CD14-positive monocyte (primary cell): ENCODE data around the gene CKAP5. TPM values are rescaled to one million over a fixed set of nuclear protein-coding genes. Genes with fewer than 3 reads are reported as not detected.

Source experiments
- DNase-seq, 3 donors: peaks; one replicate each; pipeline ENCODE4 v3.0.0-alpha.2; 2011 to 2022
- H2AFZ ChIP-seq: 2 replicates; pipeline ENCODE4 v1.6.0; 2012; ENCODE audit warnings: mild to moderate bottlenecking, low read depth, low read length, inconsistent platforms; ENCODE audit not compliant: insufficient read depth, poor library complexity, severe bottlenecking
- H3K27ac ChIP-seq, 2 donors: 1 replicate in 1 of 2; 2 replicates in 1 of 2; pipeline ENCODE4 v1.5.1; 2012 to 2013; ENCODE audit warnings: low read length in 2 of 2, control low read depth in 1 of 2, inconsistent platforms in 1 of 2, low read depth in 1 of 2, mild to moderate bottlenecking in 1 of 2
- H3K27me3 ChIP-seq, 2 donors: one replicate each; pipeline versions ENCODE4 v1.6.0 to v1.6.1; 2011 to 2013; ENCODE audit warnings: low read length in 2 of 2; ENCODE audit not compliant: control insufficient read depth in 2 of 2, insufficient read depth in 2 of 2
- H3K36me3 ChIP-seq, 2 donors: replicated peaks in 1 of 2; 1 replicate in 1 of 2; 2 replicates in 1 of 2; pipeline versions ENCODE4 v1.5.1 to v1.6.1; 2012 to 2013; ENCODE audit warnings: low read length in 2 of 2, control low read depth in 1 of 2, inconsistent platforms in 1 of 2, mild to moderate bottlenecking in 1 of 2; ENCODE audit not compliant: insufficient read depth in 2 of 2, control insufficient read depth in 1 of 2
- H3K4me1 ChIP-seq, 2 donors: 1 replicate in 1 of 2; 2 replicates in 1 of 2; pipeline versions ENCODE4 v1.5.1 to v1.6.1; 2012 to 2013; ENCODE audit warnings: low read length in 2 of 2, control low read depth in 1 of 2, inconsistent platforms in 1 of 2, mild to moderate bottlenecking in 1 of 2, moderate library complexity in 1 of 2; ENCODE audit not compliant: insufficient read depth in 2 of 2, control insufficient read depth in 1 of 2
- H3K4me2 ChIP-seq: replicated peaks from 2 replicates; pipeline ENCODE3; 2012; ENCODE audit warnings: low read length, moderate library complexity, mild to moderate bottlenecking; ENCODE audit not compliant: poor library complexity, severe bottlenecking; ENCODE audit errors: extremely low read depth
- H3K4me3 ChIP-seq, 3 experiments: fragments of 200-600 bp in 1 of 3; sonication (generic) in 1 of 3; replicated peaks in 1 of 3; 1 replicate in 2 of 3; 2 replicates in 1 of 3; pipeline ENCODE4 v1.5.1; 2011 to 2013; ENCODE audit warnings: low read length in 3 of 3, mild to moderate bottlenecking in 3 of 3, control low read depth in 2 of 3, low read depth in 2 of 3, inconsistent platforms in 1 of 3, moderate library complexity in 1 of 3
- H3K79me2 ChIP-seq: 2 replicates; pipeline ENCODE4 v1.6.0; 2012; ENCODE audit warnings: mild to moderate bottlenecking, control low read depth, inconsistent platforms, low read length, moderate library complexity; ENCODE audit not compliant: insufficient read depth
- H3K9ac ChIP-seq: 2 replicates; pipeline ENCODE4 v1.6.0; 2017; ENCODE audit warnings: low read length, mild to moderate bottlenecking; ENCODE audit not compliant: insufficient read depth, poor library complexity, severe bottlenecking
- H3K9me3 ChIP-seq, 2 donors: replicated peaks in 1 of 2; 1 replicate in 1 of 2; 2 replicates in 1 of 2; pipeline versions ENCODE4 v1.5.1 to v1.6.1; 2012 to 2013; ENCODE audit warnings: low read length in 2 of 2, control low read depth in 1 of 2; ENCODE audit not compliant: control insufficient read depth in 1 of 2, insufficient read depth in 1 of 2
- H4K20me1 ChIP-seq: 2 replicates; pipeline ENCODE4 v1.6.0; 2012; ENCODE audit warnings: mild to moderate bottlenecking, low read length, control low read depth, moderate library complexity; ENCODE audit not compliant: insufficient read depth
- H3K27ac Mint-ChIP-seq, 7 donors: one replicate each; pipeline ENCODE4 v1.8.0; 2020; ENCODE audit warnings: mild to moderate bottlenecking in 7 of 7, mixed read lengths in 7 of 7, moderate library complexity in 6 of 7, inconsistent platforms in 2 of 7
- H3K27me3 Mint-ChIP-seq, 3 donors: one replicate each; pipeline ENCODE4 v1.8.0; 2021 to 2022; ENCODE audit warnings: low read depth in 3 of 3, mild to moderate bottlenecking in 3 of 3, mixed read lengths in 3 of 3, moderate library complexity in 3 of 3, inconsistent platforms in 1 of 3
- H3K36me3 Mint-ChIP-seq, 2 donors: one replicate each; pipeline ENCODE4 v1.8.0; 2020; ENCODE audit warnings: mixed read lengths in 2 of 2, inconsistent platforms in 1 of 2, mild to moderate bottlenecking in 1 of 2
- H3K4me1 Mint-ChIP-seq: one replicate; pipeline ENCODE4 v1.8.0; 2020; ENCODE audit warnings: mild to moderate bottlenecking, mixed read lengths
- H3K4me3 Mint-ChIP-seq, 2 donors: one replicate each; pipeline ENCODE4 v1.8.0; 2020; ENCODE audit warnings: mild to moderate bottlenecking in 2 of 2, mixed read lengths in 2 of 2, moderate library complexity in 1 of 2
- H3K9me3 Mint-ChIP-seq, 7 donors: one replicate each; pipeline ENCODE4 v1.8.0; 2020 to 2022; ENCODE audit warnings: mixed read lengths in 7 of 7, mild to moderate bottlenecking in 6 of 7, moderate library complexity in 6 of 7, inconsistent platforms in 2 of 7
- CTCF ChIP-seq: fragments of 200-600 bp; IDR thresholded peaks from one replicate; pipeline ENCODE4 v1.8.0; 2022; ENCODE audit warnings: antibody characterized with exemption, mild to moderate bottlenecking
- WGBS: methylation state at CpG from one replicate; pipeline ENCODE4 v1.1.5; 2013; ENCODE audit warnings: missing lambda C conversion rate; ENCODE audit not compliant: insufficient coverage; 5-methylcytosine and 5-hydroxymethylcytosine counted together
- intact Hi-C, 2 donors: fragments of 100-400 bp; cut with micrococcal nuclease; formaldehyde crosslinking; loops; one replicate each; pipeline versions ENCODE4 v1.15.0 to v1.15.1; 2023
- polyA plus RNA-seq, 3 donors: library from polyadenylated mRNA; depleted of rRNA in 1 of 3; unstranded in 2 of 3; stranded (reverse) in 1 of 3; fragments of 300-500 nt in 2 of 3; fragments of >200 nt in 1 of 3; fragmentation: Illumina TruSeq in 2 of 3; gene quantifications; 1 replicate in 2 of 3; 2 replicates in 1 of 3; pipeline ENCODE4 v1.2.3, GENCODE V29; 2012 to 2021

CKAP5 gene
- polyA plus RNA-seq, 3 donors: 6.4 to 10.2 (median 7.9) TPM

DNA sequence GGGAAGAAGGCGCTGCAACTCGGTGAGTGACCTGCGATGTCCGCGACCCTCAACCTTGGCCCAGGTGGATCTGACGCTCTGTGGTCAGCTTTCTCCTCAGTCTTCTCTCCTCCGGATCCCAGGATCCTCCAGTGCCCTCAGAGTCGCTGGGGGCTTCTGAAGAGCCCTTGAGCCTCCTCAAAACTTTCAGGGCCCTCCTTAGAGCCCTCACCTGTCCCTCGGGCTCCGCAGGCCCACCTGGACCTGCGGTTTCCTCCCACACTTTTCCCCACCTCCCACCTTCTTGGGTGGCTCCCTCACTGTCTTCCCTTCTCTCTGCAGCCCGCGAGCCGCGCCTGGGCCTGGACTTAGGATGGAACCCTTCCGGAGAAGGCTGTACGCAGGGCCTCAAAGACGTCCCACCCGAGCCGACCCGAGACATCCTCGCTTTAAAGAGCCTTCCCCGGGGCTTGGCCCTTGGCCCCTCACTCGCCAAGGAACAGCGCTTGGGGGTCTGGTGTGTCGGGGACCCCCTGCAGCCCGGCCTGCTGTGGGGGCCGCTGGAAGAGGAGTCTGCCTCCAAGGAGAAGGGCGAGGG lies 144.9 kb downstream of the CKAP5 start:
- H3K27ac ChIP-seq: peak overlapping the region; percentile 64 to 84
- H2AFZ ChIP-seq: peak overlapping the region; percentile 85
- intact Hi-C loops: loop anchor here (2.0 to 10.0 kb wide), 4 partner anchors 30 to 474 kb away; partner anchors contain the start of genes ARFGAP2 (in 1 of the 2), ATG13 (in 1 of the 2), CSTPP1 (in 1 of the 2) and HARBI1 (in 1 of the 2)
- peaks cover 47 to 61% of the 10 kb centered on the region in 2 donors for H3K36me3 ChIP-seq
- H3K27me3 ChIP-seq: no peaks in the 10 kb centered on the region
- H3K4me3 ChIP-seq: peak overlapping the region; percentile 59 to 82 (median 68)
- peaks cover 42 to 58% of the 10 kb centered on the region in 2 donors for H3K36me3 Mint-ChIP-seq
- peaks cover 0 to 2% (median 0%) of the 10 kb centered on the region in 3 donors for H3K27me3 Mint-ChIP-seq
- peaks cover 51% of the 10 kb centered on the region for H4K20me1 ChIP-seq
- no peak for TF ChIP-seq CTCF
- peaks cover 0 to 2% (median 0%) of the 10 kb centered on the region in 7 donors for H3K9me3 Mint-ChIP-seq
- H3K4me1 Mint-ChIP-seq: peaks cover 40% of the 10 kb centered on the region
- peak overlapping the region; percentile 96 to 98 for H3K4me3 Mint-ChIP-seq
- WGBS: 2% methylated on average over 28 of the region's 29 CpGs
- peaks cover 23 to 46% of the 10 kb centered on the region in 2 donors for H3K4me1 ChIP-seq
- H3K79me2 ChIP-seq: peaks cover 85% of the 10 kb centered on the region
- peak overlapping the region; percentile 92 for H3K4me2 ChIP-seq
- H3K27ac Mint-ChIP-seq: peak overlapping the region; percentile 91 to 99 (median 98)
- H3K9ac ChIP-seq: peak overlapping the region; percentile 76
- no peaks in the 10 kb centered on the region for H3K9me3 ChIP-seq
- no peak for DNase-seq

- peaks cover 42 to 58% of the 10 kb centered on the region in 2 donors for H3K36me3 Mint-ChIP-seq
- H3K36me3 ChIP-seq: peaks cover 47 to 61% of the 10 kb centered on the region in 2 donors
- no peaks in the 10 kb centered on the region for H3K27me3 ChIP-seq
- H3K79me2 ChIP-seq: peaks cover 92% of the 10 kb centered on the region
- H3K4me3 ChIP-seq: peak within 1 kb of the TSS; percentile 59 to 82 (median 68)
- H3K4me2 ChIP-seq: peak within 1 kb of the TSS; percentile 92
- intact Hi-C loops: loop anchor here (2.0 to 10.0 kb wide), 4 partner anchors 30 to 474 kb away; partner anchors contain the start of genes ARFGAP2 (in 1 of the 2), ATG13 (in 1 of the 2), CSTPP1 (in 1 of the 2) and HARBI1 (in 1 of the 2)
- H2AFZ ChIP-seq: peak within 1 kb of the TSS; percentile 85
- peaks cover 0 to 3% (median 0%) of the 10 kb centered on the region in 3 donors for H3K27me3 Mint-ChIP-seq
- H3K4me1 ChIP-seq: peaks cover 23 to 46% of the 10 kb centered on the region in 2 donors
- peaks cover 0 to 2% (median 0%) of the 10 kb centered on the region in 7 donors for H3K9me3 Mint-ChIP-seq
- peak within 1 kb of the TSS; percentile 64 to 84 for H3K27ac ChIP-seq
- WGBS: under 1% methylated on average over 39 of the region's 44 CpGs
- DNase-seq: peak; percentile 97 to 99 (median 99)
- peak within 1 kb of the TSS; percentile 96 to 98 for H3K4me3 Mint-ChIP-seq
- no peak for TF ChIP-seq CTCF
- H3K9me3 ChIP-seq: no peaks in the 10 kb centered on the region
- H3K4me1 Mint-ChIP-seq: peaks cover 40% of the 10 kb centered on the region
- peaks cover 51% of the 10 kb centered on the region for H4K20me1 ChIP-seq
- H3K27ac Mint-ChIP-seq: peak within 1 kb of the TSS; percentile 91 to 99 (median 98)
- H3K9ac ChIP-seq: peak within 1 kb of the TSS; percentile 76
Measured at GRCh38 chr11:46700241-46701077, 145.6 kb downstream of the CKAP5 start, which contains the start of the genes ARHGAP1 and ZNF408. Gene ARHGAP1 (minus strand): TSS chr11:46700619. CDS start chr11:46696107, 4,512 bp downstream. Gene ZNF408 (plus strand): TSS chr11:46701031. CDS start chr11:46701048, 17 bp downstream.
